Spleen (tissue), 7 donors: ENCODE data around the gene TRMT61B.

Experiments used
- POLR2AphosphoS5 ChIP-seq, 3 donors: sonication (generic); formaldehyde crosslinking; IDR thresholded peaks; one replicate each; pipeline ENCODE4 v1.5.1; 2017; ENCODE audit warnings: antibody characterized with exemption in 3 of 3
- TF ChIP-seq, protein P1 (sequence below), 11 experiments: fragments of 200-600 bp in 7 of 11; fragments of 450-650 bp in 4 of 11; sonication (generic) in 4 of 11; IDR thresholded peaks in 8 of 11; conservative IDR thresholded peaks in 3 of 11; 1 replicate in 7 of 11; 2 replicates in 4 of 11; pipeline versions ENCODE4 v1.4.0 to v1.8.0; 2016 to 2021; ENCODE audit warnings: antibody characterized with exemption in 11 of 11, inconsistent platforms in 4 of 11, mild to moderate bottlenecking in 1 of 11
- donor health status: DM: no; HTN: no; CAD: no; lungs with moderate emphysema.
- donor health status: DM: no; HTN: no; CAD: no.
- donor health status: DM: no; HTN: no; CAD: no.

DNA sequence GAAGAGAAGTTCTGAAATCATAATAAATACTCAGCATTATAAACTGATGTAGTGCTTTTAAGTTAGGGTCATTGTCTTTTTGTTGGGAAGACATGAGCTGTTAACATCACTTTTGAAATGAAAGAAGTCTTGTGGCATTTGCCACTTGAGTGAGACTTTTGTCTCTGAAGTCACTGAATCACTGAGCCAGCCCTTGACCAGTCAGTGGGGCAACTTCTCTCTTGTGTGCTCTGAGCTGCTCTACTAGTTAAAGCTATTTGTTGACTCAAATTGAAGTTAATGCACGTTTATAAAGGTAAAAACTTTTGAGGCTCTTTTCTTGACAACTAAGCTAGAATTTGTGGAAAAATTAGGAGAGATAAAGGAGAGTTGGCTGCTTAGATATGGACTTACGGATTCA lies 31.1 kb upstream of the TRMT61B start:
- TF ChIP-seq, protein P1, sequence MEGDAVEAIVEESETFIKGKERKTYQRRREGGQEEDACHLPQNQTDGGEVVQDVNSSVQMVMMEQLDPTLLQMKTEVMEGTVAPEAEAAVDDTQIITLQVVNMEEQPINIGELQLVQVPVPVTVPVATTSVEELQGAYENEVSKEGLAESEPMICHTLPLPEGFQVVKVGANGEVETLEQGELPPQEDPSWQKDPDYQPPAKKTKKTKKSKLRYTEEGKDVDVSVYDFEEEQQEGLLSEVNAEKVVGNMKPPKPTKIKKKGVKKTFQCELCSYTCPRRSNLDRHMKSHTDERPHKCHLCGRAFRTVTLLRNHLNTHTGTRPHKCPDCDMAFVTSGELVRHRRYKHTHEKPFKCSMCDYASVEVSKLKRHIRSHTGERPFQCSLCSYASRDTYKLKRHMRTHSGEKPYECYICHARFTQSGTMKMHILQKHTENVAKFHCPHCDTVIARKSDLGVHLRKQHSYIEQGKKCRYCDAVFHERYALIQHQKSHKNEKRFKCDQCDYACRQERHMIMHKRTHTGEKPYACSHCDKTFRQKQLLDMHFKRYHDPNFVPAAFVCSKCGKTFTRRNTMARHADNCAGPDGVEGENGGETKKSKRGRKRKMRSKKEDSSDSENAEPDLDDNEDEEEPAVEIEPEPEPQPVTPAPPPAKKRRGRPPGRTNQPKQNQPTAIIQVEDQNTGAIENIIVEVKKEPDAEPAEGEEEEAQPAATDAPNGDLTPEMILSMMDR (IDR thresholded peaks at IDR 0.05 in 8 of 11, conservative IDR thresholded peaks at IDR 0.05 in 3 of 11): no peak
- no peak for TF ChIP-seq POLR2AphosphoS5 (IDR thresholded peaks at IDR 0.05)
